IMR-90 (cell line): ENCODE results near the gene HRAS. TPM values are rescaled to one million over a fixed set of nuclear protein-coding genes. Genes with fewer than 3 reads are reported as not detected.

Experiments
- ATAC-seq: fragments of 200-7000 bp; cut with Tn5 transposase; 2 replicates; pipeline ENCODE4 v1.9.1; 2020; ENCODE audit warnings: low read depth, mild to moderate bottlenecking, moderate library complexity
- BruUV-seq: library from RNA; stranded (reverse); fragments of 400-500 nt; replicated peaks from 2 replicates; lab custom pipeline; 2021; lab: Mats Ljungman, UMichigan
- CTCF ChIA-PET: fragments of 300-600 bp; formaldehyde crosslinking; extraction: SDS; loops from one replicate; lab custom pipeline; 2021; ENCODE audit warnings: antibody characterized with exemption; lab: Yijun Ruan, JAX
- POLR2A ChIA-PET: fragments of 300-600 bp; sonication (Branson Sonifier 250); formaldehyde crosslinking; loops from one replicate; lab custom pipeline; 2022; ENCODE audit warnings: antibody characterized with exemption; ENCODE audit not compliant: unreplicated experiment; lab: Charles Lee
- DNase-seq: peaks from one replicate; pipeline ENCODE4 v3.0.0; 2013
- H2AFZ ChIP-seq: replicated peaks from 2 replicates; pipeline ENCODE3; 2013; ENCODE audit warnings: low read length, mild to moderate bottlenecking; ENCODE audit not compliant: poor library complexity
- H2AK5ac ChIP-seq: 2 replicates; pipeline ENCODE4 v1.6.1; 2013; ENCODE audit warnings: low read depth, low read length, inconsistent platforms
- H2AK9ac ChIP-seq: replicated peaks from 2 replicates; pipeline ENCODE3; 2013; ENCODE audit warnings: mild to moderate bottlenecking, low read depth, low read length, moderate library complexity; ENCODE audit not compliant: poor library complexity
- H2BK120ac ChIP-seq: 2 replicates; pipeline ENCODE4 v1.6.1; 2013; ENCODE audit warnings: low read depth, low read length, inconsistent platforms
- H2BK15ac ChIP-seq: 3 replicates; pipeline ENCODE4 v1.6.1; 2013; ENCODE audit warnings: low read depth, low read length, inconsistent platforms
- H2BK20ac ChIP-seq: 2 replicates; pipeline ENCODE4 v1.6.1; 2013; ENCODE audit warnings: low read depth, mild to moderate bottlenecking, inconsistent platforms, low read length, moderate library complexity
- H2BK5ac ChIP-seq: 2 replicates; pipeline ENCODE4 v1.6.1; 2013; ENCODE audit warnings: mild to moderate bottlenecking, low read depth, low read length, inconsistent platforms; ENCODE audit not compliant: poor library complexity, severe bottlenecking
- H3K14ac ChIP-seq: replicated peaks from 2 replicates; pipeline ENCODE4 v1.6.1; 2013; ENCODE audit warnings: low read depth, low read length, inconsistent platforms
- H3K18ac ChIP-seq: 2 replicates; pipeline ENCODE4 v1.6.1; 2013; ENCODE audit warnings: low read depth, low read length, control low read depth
- H3K23ac ChIP-seq: 2 replicates; pipeline ENCODE4 v1.6.1; 2013; ENCODE audit warnings: low read depth, low read length, inconsistent platforms
- H3K27ac ChIP-seq: 2 replicates; pipeline ENCODE4 v1.5.1; 2013; ENCODE audit warnings: mild to moderate bottlenecking, control low read depth, low read length; ENCODE audit not compliant: insufficient read depth
- H3K27me3 ChIP-seq: 2 replicates; pipeline ENCODE4 v1.6.1; 2013; ENCODE audit warnings: low read length; ENCODE audit not compliant: control insufficient read depth, insufficient read depth
- H3K36me3 ChIP-seq: 2 replicates; pipeline ENCODE4 v1.6.1; 2013; ENCODE audit warnings: low read length, mixed read lengths; ENCODE audit not compliant: control insufficient read depth, insufficient read depth
- H3K4ac ChIP-seq: 2 replicates; pipeline ENCODE4 v1.6.1; 2013; ENCODE audit warnings: low read depth, low read length, inconsistent platforms
- H3K4me1 ChIP-seq: 2 replicates; pipeline ENCODE4 v1.6.1; 2013; ENCODE audit warnings: low read length, mixed read lengths; ENCODE audit not compliant: control insufficient read depth, insufficient read depth
- H3K4me2 ChIP-seq: 2 replicates; pipeline ENCODE4 v1.6.1; 2013; ENCODE audit warnings: low read depth, mild to moderate bottlenecking, control low read depth, low read length, moderate library complexity
- H3K4me3 ChIP-seq: 2 replicates; pipeline ENCODE4 v1.5.1; 2013; ENCODE audit warnings: low read depth, mild to moderate bottlenecking, control low read depth, low read length, moderate library complexity; ENCODE audit not compliant: insufficient read depth
- H3K56ac ChIP-seq: 2 replicates; pipeline ENCODE4 v1.6.1; 2013; ENCODE audit warnings: low read length, inconsistent platforms; ENCODE audit not compliant: insufficient read depth; ENCODE audit errors: extremely low read depth
- H3K79me1 ChIP-seq, 2 experiments: 2 replicates each; pipeline ENCODE4 v1.6.1; 2013; ENCODE audit warnings: low read length in 2 of 2, inconsistent platforms in 1 of 2, low read depth in 1 of 2
- H3K9ac ChIP-seq: 2 replicates; pipeline ENCODE4 v1.6.1; 2013; ENCODE audit warnings: low read depth, low read length, control low read depth
- H3K9me1 ChIP-seq: 2 replicates; pipeline ENCODE4 v1.6.1; 2013; ENCODE audit warnings: low read length, inconsistent platforms; ENCODE audit not compliant: insufficient read depth
- H3K9me3 ChIP-seq: 2 replicates; pipeline ENCODE4 v1.6.1; 2013; ENCODE audit warnings: low read length; ENCODE audit not compliant: control insufficient read depth, insufficient read depth
- H4K20me1 ChIP-seq: 2 replicates; pipeline ENCODE4 v1.6.1; 2013; ENCODE audit warnings: low read length, inconsistent platforms; ENCODE audit not compliant: insufficient read depth
- H4K5ac ChIP-seq: 2 replicates; pipeline ENCODE4 v1.6.1; 2013; ENCODE audit warnings: mild to moderate bottlenecking, low read depth, low read length, control low read depth
- H4K8ac ChIP-seq, 2 experiments: 2 replicates each; pipeline ENCODE4 v1.6.1; 2013; ENCODE audit warnings: low read depth in 2 of 2, low read length in 2 of 2, control low read depth in 1 of 2, inconsistent platforms in 1 of 2
- H4K91ac ChIP-seq: 2 replicates; pipeline ENCODE4 v1.6.1; 2013; ENCODE audit warnings: low read depth, low read length, inconsistent platforms; ENCODE audit not compliant: insufficient read depth
- FOS ChIP-seq: fragments of 150-350 bp; IDR thresholded peaks from 2 replicates; pipeline ENCODE4 v1.6.1; 2016; ENCODE audit warnings: low read depth, low read length
- NFE2L2 ChIP-seq: fragments of 150-350 bp; IDR thresholded peaks from 2 replicates; pipeline ENCODE4 v1.6.1; 2016; ENCODE audit warnings: low read depth, mild to moderate bottlenecking, low read length
- RAD21 ChIP-seq: IDR thresholded peaks from 2 replicates; pipeline ENCODE4 v1.6.1; 2012; ENCODE audit warnings: low read length, improper control_type of control experiment
- RCOR1 ChIP-seq: IDR thresholded peaks from 2 replicates; pipeline ENCODE4 v1.6.1; 2012; ENCODE audit warnings: mild to moderate bottlenecking, low read length, improper control_type of control experiment; ENCODE audit not compliant: insufficient replicate concordance
- RFX5 ChIP-seq: IDR thresholded peaks from 2 replicates; pipeline ENCODE4 v1.8.0; 2012; ENCODE audit warnings: low read depth, mild to moderate bottlenecking, low read length, moderate library complexity
- SMC3 ChIP-seq: fragments of 150-350 bp; IDR thresholded peaks from 2 replicates; pipeline ENCODE4 v1.6.1; 2016; ENCODE audit warnings: low read depth, mild to moderate bottlenecking, antibody characterized with exemption, low read length, moderate library complexity
- WGBS, 2 experiments: methylation state at CpG; one replicate each; pipeline versions ENCODE4 v1.1.5 to v1.1.7; 2013; ENCODE audit warnings: missing lambda C conversion rate in 2 of 2; ENCODE audit not compliant: insufficient read length in 1 of 2; ENCODE audit errors: extremely low coverage in 2 of 2; 5-methylcytosine and 5-hydroxymethylcytosine counted together
- dilution Hi-C: fragments of 300-500 bp; cut with HindIII; formaldehyde crosslinking; loops from one replicate; pipeline ENCODE4 v1.14.3; 2018; ENCODE audit warnings: low sequenced_read_pairs; ENCODE audit not compliant: unreplicated experiment
- in situ Hi-C: fragments of 300-500 bp; cut with MboI; formaldehyde crosslinking; loops from 3 replicates; pipeline ENCODE4 v1.14.3; 2019; ENCODE audit warnings: low sequenced_read_pairs, inconsistent platforms, mixed read lengths
- intact Hi-C: fragments of 100-400 bp; cut with micrococcal nuclease; formaldehyde crosslinking; loops from 2 replicates; pipeline ENCODE4 v1.10.0; 2022
- polyA plus RNA-seq, 3 experiments: library from polyadenylated mRNA; depleted of rRNA; stranded (reverse); fragments of >200 nt; gene quantifications; 2 replicates each; pipeline ENCODE4 v1.2.3, GENCODE V29; 2012; ENCODE audit warnings: low replicate concordance in 1 of 3
- total RNA-seq: library from RNA; depleted of rRNA; stranded (reverse); fragments of >200 nt; gene quantifications from 2 replicates; pipeline ENCODE4 v1.2.3, GENCODE V29; 2012
- TF ChIP-seq, protein P1 (sequence below): fragments of 150-350 bp; IDR thresholded peaks from 2 replicates; pipeline ENCODE4 v1.6.1; 2016; ENCODE audit warnings: low read depth, mild to moderate bottlenecking, low read length, moderate library complexity, borderline replicate concordance

Gene HRAS
- total and polyA plus RNA-seq, 2 of the 4 experiments (the other 2 are of a cell fraction): 108 to 123 TPM

- Histone ChIP-seq H3K23ac (no peak overlapping the region), H2AK5ac (no peak overlapping the region), H3K56ac (no peak overlapping the region), H3K9ac (no peak overlapping the region), H4K8ac (no peak overlapping the region), H3K27me3 (peaks cover 57% of the 10 kb centered on the region), H3K14ac (no peak overlapping the region), H2BK5ac (no peak overlapping the region), H3K18ac (no peak overlapping the region), H4K20me1 (peaks cover 6% of the 10 kb centered on the region; the same call in 1 of the 2 replicates), H4K5ac (no peak overlapping the region), H3K4me1 (peaks cover 7% of the 10 kb centered on the region), H4K91ac (no peak overlapping the region), H2BK20ac (no peak overlapping the region), H3K27ac (no peak overlapping the region), H3K36me3 (no peaks in the 10 kb centered on the region), H3K9me1 (no peaks in the 10 kb centered on the region), H2BK15ac (no peak overlapping the region), H3K4ac (no peak overlapping the region), H2BK120ac (no peak overlapping the region), H3K79me1 (no peaks in the 10 kb centered on the region; a peak in 1 of 4 replicates), H3K4me3 (no peak overlapping the region), H2AFZ (peak overlapping the region; percentile 68), H3K4me2 (no peak overlapping the region), H2AK9ac (peak overlapping the region; percentile 72), H3K9me3 (no peaks in the 10 kb centered on the region)
- intact Hi-C loops (loop anchor here (10.0 kb wide), 1 partner anchor 169 kb away; no protein-coding TSS in a partner anchor), dilution Hi-C loops (no loop called here), in situ Hi-C loops (no loop called here)
- ATAC-seq: no peak
- CTCF ChIA-PET: no interaction called here
- POLR2A ChIA-PET: no interaction called here
- no peak for DNase-seq
- TF ChIP-seq SMC3 (no peak), RAD21 (no peak), RCOR1 (no peak), NFE2L2 (no peak), FOS (no peak), RFX5 (no peak)
- TF ChIP-seq, protein P1, sequence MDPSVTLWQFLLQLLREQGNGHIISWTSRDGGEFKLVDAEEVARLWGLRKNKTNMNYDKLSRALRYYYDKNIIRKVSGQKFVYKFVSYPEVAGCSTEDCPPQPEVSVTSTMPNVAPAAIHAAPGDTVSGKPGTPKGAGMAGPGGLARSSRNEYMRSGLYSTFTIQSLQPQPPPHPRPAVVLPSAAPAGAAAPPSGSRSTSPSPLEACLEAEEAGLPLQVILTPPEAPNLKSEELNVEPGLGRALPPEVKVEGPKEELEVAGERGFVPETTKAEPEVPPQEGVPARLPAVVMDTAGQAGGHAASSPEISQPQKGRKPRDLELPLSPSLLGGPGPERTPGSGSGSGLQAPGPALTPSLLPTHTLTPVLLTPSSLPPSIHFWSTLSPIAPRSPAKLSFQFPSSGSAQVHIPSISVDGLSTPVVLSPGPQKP: no peak
- 4% methylated on average over 37 of the region's 104 CpGs; no CpG with 5 or more reads in 1 of the 2 experiments for WGBS, 2 experiments
- BruUV-seq: no TSS peak
Observed at GRCh38 chr11:555780-556661, 20.6 kb upstream of the HRAS start.
